Ascending aorta (tissue), 2 donors: ENCODE data around the gene DDIT4. TPM values are rescaled to one million over a fixed set of nuclear protein-coding genes. Genes with fewer than 3 reads are reported as not detected.

ENCODE experiments used
- DNase-seq, 2 donors: peaks; one replicate each; pipeline ENCODE4 v3.0.0-alpha.2; 2019; ENCODE audit warnings: low spot score in 2 of 2
- H3K27ac ChIP-seq, 2 donors: fragments of 200-600 bp; sonication (generic); one replicate each; pipeline ENCODE4 v1.5.1; 2016 to 2017; ENCODE audit warnings: mild to moderate bottlenecking in 1 of 2
- H3K27me3 ChIP-seq: fragments of 200-600 bp; sonication (generic); one replicate; pipeline ENCODE4 v1.5.1; 2017
- H3K36me3 ChIP-seq, 2 donors: fragments of 200-600 bp; sonication (generic); one replicate each; pipeline ENCODE4 v1.5.1; 2016
- H3K4me1 ChIP-seq, 2 donors: fragments of 200-600 bp; sonication (generic); one replicate each; pipeline ENCODE4 v1.5.1; 2016 to 2017; ENCODE audit warnings: mild to moderate bottlenecking in 1 of 2
- H3K4me3 ChIP-seq, 2 donors: fragments of 200-600 bp; sonication (generic); one replicate each; pipeline ENCODE4 v1.5.1; 2016 to 2017; ENCODE audit warnings: mild to moderate bottlenecking in 1 of 2
- H3K9me3 ChIP-seq, 2 donors: fragments of 200-600 bp; sonication (generic); one replicate each; pipeline ENCODE4 v1.5.1; 2016
- intact Hi-C: fragments of 100-400 bp; cut with DNase I; formaldehyde crosslinking; loops from one replicate; pipeline ENCODE4 v1.15.1; 2023
- total RNA-seq: library from RNA; depleted of rRNA; stranded (reverse); fragments of >200 nt; gene quantifications from one replicate; pipeline ENCODE4 v1.1.0, GENCODE V29; 2016
- TF ChIP-seq, protein P1 (sequence below), 3 experiments: fragments of 200-600 bp in 2 of 3; fragments of 450-650 bp in 1 of 3; sonication (generic) in 2 of 3; IDR thresholded peaks; one replicate each; pipeline ENCODE4 v1.5.1; 2016 to 2019; ENCODE audit warnings: antibody characterized with exemption in 3 of 3, mild to moderate bottlenecking in 1 of 3, moderate library complexity in 1 of 3

Gene DDIT4
- total RNA-seq, 1 donor from 2014 or later = 394 TPM

DNA sequence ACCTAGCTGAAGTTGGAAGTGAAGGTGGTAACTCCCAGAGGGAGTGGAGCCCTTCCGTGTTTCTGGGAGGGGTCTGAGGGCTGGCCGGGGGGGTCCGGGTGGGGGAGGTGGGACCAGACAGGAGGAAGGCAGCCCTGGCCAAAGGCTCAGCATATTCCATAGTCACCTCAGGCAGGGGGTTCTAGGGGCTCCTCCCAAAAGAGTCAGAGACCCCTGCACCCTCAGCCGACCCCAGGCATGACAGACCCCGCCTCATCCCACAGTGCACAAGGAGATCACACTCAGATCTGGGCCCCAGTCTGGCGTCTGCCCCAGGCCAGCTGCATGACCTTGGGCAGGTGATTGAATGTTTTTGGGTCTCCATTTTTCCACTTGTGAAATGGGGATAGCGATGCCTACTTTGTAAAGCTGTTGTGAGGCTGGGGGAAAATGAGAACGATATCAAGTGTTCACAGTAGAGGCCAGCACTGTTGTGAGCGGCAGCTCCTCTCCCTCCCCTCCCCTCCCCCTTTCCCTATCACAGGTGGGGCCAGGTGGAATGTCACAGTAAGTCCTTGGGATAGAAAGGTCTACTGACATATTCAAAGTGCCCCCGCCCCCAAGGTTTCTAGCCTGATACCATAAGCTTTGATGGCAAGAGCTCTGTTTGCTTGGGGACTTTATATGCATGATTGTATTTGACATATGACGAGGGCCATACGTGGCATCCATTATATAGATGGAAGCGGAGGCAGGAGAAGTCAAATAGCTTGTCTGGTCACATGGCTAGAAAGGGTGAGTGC, 47.7 kb downstream of the DDIT4 start:
- H3K36me3 ChIP-seq = no peaks in the 10 kb centered on the region
- TF ChIP-seq, protein P1, sequence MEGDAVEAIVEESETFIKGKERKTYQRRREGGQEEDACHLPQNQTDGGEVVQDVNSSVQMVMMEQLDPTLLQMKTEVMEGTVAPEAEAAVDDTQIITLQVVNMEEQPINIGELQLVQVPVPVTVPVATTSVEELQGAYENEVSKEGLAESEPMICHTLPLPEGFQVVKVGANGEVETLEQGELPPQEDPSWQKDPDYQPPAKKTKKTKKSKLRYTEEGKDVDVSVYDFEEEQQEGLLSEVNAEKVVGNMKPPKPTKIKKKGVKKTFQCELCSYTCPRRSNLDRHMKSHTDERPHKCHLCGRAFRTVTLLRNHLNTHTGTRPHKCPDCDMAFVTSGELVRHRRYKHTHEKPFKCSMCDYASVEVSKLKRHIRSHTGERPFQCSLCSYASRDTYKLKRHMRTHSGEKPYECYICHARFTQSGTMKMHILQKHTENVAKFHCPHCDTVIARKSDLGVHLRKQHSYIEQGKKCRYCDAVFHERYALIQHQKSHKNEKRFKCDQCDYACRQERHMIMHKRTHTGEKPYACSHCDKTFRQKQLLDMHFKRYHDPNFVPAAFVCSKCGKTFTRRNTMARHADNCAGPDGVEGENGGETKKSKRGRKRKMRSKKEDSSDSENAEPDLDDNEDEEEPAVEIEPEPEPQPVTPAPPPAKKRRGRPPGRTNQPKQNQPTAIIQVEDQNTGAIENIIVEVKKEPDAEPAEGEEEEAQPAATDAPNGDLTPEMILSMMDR (IDR thresholded peaks at IDR 0.05) = no peak
- H3K4me1 ChIP-seq = peaks cover 10 to 42% of the 10 kb centered on the region in 2 donors
- DNase-seq = no peak
- intact Hi-C loops = no loop called here
- no peak overlapping the region for H3K4me3 ChIP-seq
- no peaks in the 10 kb centered on the region for H3K27me3 ChIP-seq
- no peaks in the 10 kb centered on the region for H3K9me3 ChIP-seq
- peak overlapping the region; percentile 83 to 90 for H3K27ac ChIP-seq

DNA sequence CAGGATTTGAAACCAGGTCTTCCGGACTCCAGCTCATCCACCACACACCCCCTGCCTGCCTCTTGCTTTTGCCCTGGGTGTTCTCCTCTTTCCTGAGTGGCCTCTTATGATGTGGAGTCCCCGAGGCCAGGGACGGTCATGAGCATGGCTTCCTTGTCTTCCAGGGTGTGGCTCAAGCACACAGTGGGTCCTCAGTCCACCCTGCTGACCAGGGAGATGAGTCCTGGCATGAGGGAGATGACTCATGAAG, 48.2 kb downstream of the DDIT4 start:
- Histone ChIP-seq H3K36me3 (no peaks in the 10 kb centered on the region), H3K27me3 (no peaks in the 10 kb centered on the region), H3K27ac (no peak overlapping the region), H3K4me3 (no peak overlapping the region), H3K4me1 (peaks cover 10 to 37% of the 10 kb centered on the region in 2 donors), H3K9me3 (no peaks in the 10 kb centered on the region)
- TF ChIP-seq, protein P1 (IDR thresholded peaks at IDR 0.05) = no peak
- intact Hi-C loops = no loop called here
- DNase-seq = no peak

DNA sequence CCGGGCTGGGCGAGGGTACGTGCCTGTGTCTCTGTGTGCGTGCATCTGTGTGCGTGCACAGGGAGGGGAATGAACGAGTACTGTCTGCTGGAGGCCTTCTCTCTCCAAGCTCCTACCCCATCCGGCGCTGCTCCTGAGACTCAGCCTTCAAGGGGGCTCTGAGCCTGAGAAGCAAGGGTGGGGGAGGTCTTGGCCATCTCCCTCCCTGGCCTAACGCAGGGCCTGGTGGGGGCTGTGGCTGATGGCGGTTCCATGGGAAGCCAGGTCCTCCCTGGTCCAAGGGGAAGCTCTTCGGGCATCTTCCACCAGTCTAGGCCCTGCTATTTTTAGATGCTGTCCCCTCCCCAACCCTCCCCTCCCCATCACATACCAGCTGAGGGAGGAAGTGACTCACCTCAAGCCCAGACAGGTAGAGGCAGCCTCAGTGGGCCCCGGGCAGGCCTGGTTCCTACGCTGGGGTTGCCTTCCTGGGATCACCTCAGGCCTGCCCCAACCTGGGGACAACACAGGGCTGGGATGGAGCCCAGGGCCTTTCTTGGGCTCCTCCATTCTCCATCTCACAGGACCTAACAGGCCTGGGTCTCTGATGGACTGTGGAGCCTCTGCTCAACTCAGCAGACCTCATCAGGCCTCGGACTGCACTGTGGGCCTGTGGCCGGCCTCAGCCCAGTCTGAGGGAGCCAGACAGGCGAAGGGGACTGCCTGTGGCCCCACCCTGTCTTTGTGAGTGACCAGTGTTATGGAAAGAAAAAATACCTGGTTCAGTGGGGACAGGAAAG, 48.7 kb downstream of the DDIT4 start:
- intact Hi-C loops = no loop called here
- no peak overlapping the region for H3K27ac ChIP-seq

DNA sequence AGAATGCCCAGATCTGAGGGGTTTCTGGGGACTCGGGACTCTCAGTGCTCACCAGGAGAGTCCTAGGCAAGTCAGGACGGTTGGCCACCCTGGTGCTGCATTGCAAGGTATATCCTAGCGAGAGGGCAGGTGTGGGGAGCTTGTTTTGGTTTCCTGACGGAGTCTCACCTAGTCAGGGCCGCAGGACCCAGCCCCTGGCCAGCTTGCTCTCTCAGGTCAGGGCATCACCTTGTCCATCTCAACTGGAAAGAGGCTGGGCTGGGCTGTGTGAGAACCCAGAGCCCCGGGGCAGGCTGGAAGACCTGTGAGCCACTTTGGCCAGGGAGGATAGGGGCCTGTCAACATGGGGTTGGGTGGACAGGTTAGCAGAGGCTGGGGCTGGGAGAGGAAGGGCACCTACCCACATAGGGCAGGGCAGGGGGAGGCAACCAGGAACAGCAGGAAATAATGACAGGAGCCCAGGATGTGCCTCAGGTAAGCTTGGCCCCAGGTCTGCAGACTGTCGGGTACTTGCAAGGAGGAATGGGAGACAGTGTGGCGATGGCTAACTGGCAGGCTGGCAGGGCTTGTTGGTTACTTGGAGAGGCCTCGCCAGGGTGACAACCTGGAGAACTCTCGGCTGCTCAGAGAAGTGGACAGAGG, 49.5 kb downstream of the DDIT4 start:
- Histone ChIP-seq H3K9me3 (no peaks in the 10 kb centered on the region), H3K4me1 (peaks cover 10 to 43% of the 10 kb centered on the region in 2 donors), H3K4me3 (no peak overlapping the region), H3K36me3 (no peaks in the 10 kb centered on the region), H3K27me3 (no peaks in the 10 kb centered on the region), H3K27ac (no peak overlapping the region)
- TF ChIP-seq, protein P1 (IDR thresholded peaks at IDR 0.05) = no peak
- intact Hi-C loops = no loop called here
- no peak for DNase-seq

More for the DNA sequence above, 48.7 kb downstream of the DDIT4 start:
- DNase-seq = no peak
- peaks cover 10 to 37% of the 10 kb centered on the region in 2 donors for H3K4me1 ChIP-seq
- no peaks in the 10 kb centered on the region for H3K27me3 ChIP-seq
- TF ChIP-seq, protein P1 (IDR thresholded peaks at IDR 0.05) = no peak
- no peaks in the 10 kb centered on the region for H3K36me3 ChIP-seq
- no peak overlapping the region for H3K4me3 ChIP-seq
- no peaks in the 10 kb centered on the region for H3K9me3 ChIP-seq

DNA sequence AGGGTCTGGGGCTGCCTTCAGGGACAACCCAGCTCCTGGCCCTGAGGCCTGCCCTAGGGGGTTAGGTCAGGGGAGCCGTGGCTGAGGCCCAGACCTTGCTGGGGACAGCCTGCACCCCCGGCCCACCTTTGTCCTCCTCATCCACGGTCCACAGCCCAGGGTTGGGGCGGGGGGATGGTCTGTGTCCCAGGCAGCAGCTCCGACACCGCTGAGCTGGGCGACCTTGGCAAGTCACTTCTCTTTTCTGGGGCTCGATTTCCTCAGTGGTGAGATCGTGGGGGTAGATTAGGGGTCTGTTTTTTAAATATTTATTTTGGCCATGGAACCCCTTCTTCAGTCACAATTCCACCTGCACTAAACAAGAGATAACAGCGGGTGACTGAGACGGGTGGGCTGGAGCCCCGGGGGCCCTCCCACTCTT, 50.1 kb downstream of the DDIT4 start:
- Histone ChIP-seq H3K4me1 (peaks cover 10 to 45% of the 10 kb centered on the region in 2 donors), H3K9me3 (no peaks in the 10 kb centered on the region), H3K4me3 (no peak overlapping the region), H3K27me3 (no peaks in the 10 kb centered on the region), H3K27ac (no peak overlapping the region), H3K36me3 (no peaks in the 10 kb centered on the region)
- intact Hi-C loops = no loop called here
- TF ChIP-seq, protein P1 (IDR thresholded peaks at IDR 0.05) = no peak
- DNase-seq = no peak

Other genes starting within 250 kb of the DDIT4 start
- gene SPOCK2, start 185.4 kb upstream of the DDIT4 start, total RNA-seq = 9.7 TPM
- 22.8 TPM for gene ANAPC16, start 57.9 kb upstream of the DDIT4 start, total RNA-seq
- 5.5 TPM for gene ASCC1, start 57.6 kb upstream of the DDIT4 start, total RNA-seq
- gene DNAJB12, start 81.0 kb downstream of the DDIT4 start, total RNA-seq = 46.1 TPM